Neural cell (in vitro differentiated cells): ENCODE measurements around the gene ANKAR. TPM values are rescaled to one million over a fixed set of nuclear protein-coding genes. Genes with fewer than 3 reads are reported as not detected.
"Not testable (repeated sequence)": the region's sequence is repeated elsewhere in the genome, so short reads cannot be mapped to it uniquely, and the experiment has no call there.

ENCODE experiments used
- H2AFZ ChIP-seq: fragments of 200-600, 300-800 bp; sonication (generic), shearing (Covaris generic); 2 replicates; pipeline ENCODE4 v1.6.0; 2014; ENCODE audit warnings: low read depth, mild to moderate bottlenecking, antibody characterized with exemption, low read length, moderate library complexity
- H3F3A ChIP-seq: fragments of 200-600 bp; shearing (Covaris generic); 2 replicates; pipeline ENCODE4 v1.6.1; 2016; ENCODE audit warnings: mild to moderate bottlenecking, moderate library complexity, mixed read lengths, antibody characterized with exemption, low read length; ENCODE audit not compliant: insufficient read depth, poor library complexity, severe bottlenecking
- H3K27ac ChIP-seq: fragments of 200-600, 300-800 bp; sonication (generic), shearing (Covaris generic); 2 replicates; pipeline ENCODE4 v1.5.1; 2014; ENCODE audit warnings: mild to moderate bottlenecking, low read length, moderate library complexity
- H3K27me3 ChIP-seq: fragments of 300-800, 200-600 bp; sonication (generic), shearing (Covaris generic); 2 replicates; pipeline ENCODE4 v1.6.0; 2014; ENCODE audit warnings: mild to moderate bottlenecking, low read depth, low read length, moderate library complexity; ENCODE audit not compliant: insufficient read depth
- H3K36me3 ChIP-seq: fragments of 300-800, 200-600 bp; sonication (generic), shearing (Covaris generic); 2 replicates; pipeline ENCODE4 v1.5.1; 2014; ENCODE audit warnings: mild to moderate bottlenecking, antibody characterized with exemption, low read length, moderate library complexity; ENCODE audit not compliant: insufficient read depth
- H3K4me2 ChIP-seq: fragments of 300-800, 200-600 bp; sonication (generic), shearing (Covaris generic); 2 replicates; pipeline ENCODE4 v1.6.0; 2014; ENCODE audit warnings: mild to moderate bottlenecking, low read length
- H3K4me3 ChIP-seq: fragments of 300-800, 200-600 bp; sonication (generic), shearing (Covaris generic); 2 replicates; pipeline ENCODE4 v1.5.1; 2014; ENCODE audit warnings: mild to moderate bottlenecking, low read length, moderate library complexity
- H3K79me2 ChIP-seq: fragments of 200-600 bp; shearing (Covaris generic); replicated peaks from 2 replicates; pipeline ENCODE4 v1.6.0; 2014; ENCODE audit warnings: mild to moderate bottlenecking, low read length, moderate library complexity; ENCODE audit not compliant: insufficient read depth
- H3K9ac ChIP-seq: fragments of 300-800, 200-600 bp; sonication (generic), shearing (Covaris generic); 2 replicates; pipeline ENCODE4 v1.6.1; 2016; ENCODE audit warnings: mild to moderate bottlenecking, low read length, mixed read lengths
- H3K9me2 ChIP-seq: fragments of 200-600 bp; shearing (Covaris generic); 2 replicates; pipeline ENCODE4 v1.6.1; 2016; ENCODE audit warnings: mild to moderate bottlenecking, low read length, mixed read lengths; ENCODE audit not compliant: insufficient read depth
- H3K9me3 ChIP-seq: fragments of 200-600, 300-800 bp; sonication (generic), shearing (Covaris generic); 2 replicates; pipeline ENCODE4 v1.6.1; 2016; ENCODE audit warnings: mild to moderate bottlenecking, mixed run types, low read length, moderate library complexity, mixed read lengths
- H4K20me1 ChIP-seq: fragments of 200-600 bp; shearing (Covaris generic); 2 replicates; pipeline ENCODE4 v1.6.1; 2016; ENCODE audit warnings: mild to moderate bottlenecking, mixed run types; ENCODE audit not compliant: insufficient read depth
- EP300 ChIP-seq: fragments of 450-650 bp; conservative IDR thresholded peaks from 2 replicates; pipeline ENCODE4 v1.6.1; 2014; ENCODE audit warnings: antibody characterized with exemption, mild to moderate bottlenecking, moderate library complexity; ENCODE audit not compliant: poor library complexity, severe bottlenecking
- EZH2 ChIP-seq: fragments of 200-600, 300-800 bp; shearing (Covaris generic), sonication (generic); IDR thresholded peaks from 2 replicates; pipeline ENCODE4 v1.6.1; 2014; ENCODE audit warnings: antibody characterized with exemption, low read length, borderline replicate concordance, mild to moderate bottlenecking; ENCODE audit not compliant: insufficient read depth, poor library complexity, severe bottlenecking
- MXI1 ChIP-seq: fragments of 450-650 bp; conservative IDR thresholded peaks from 2 replicates; pipeline ENCODE4 v1.6.1; 2014; ENCODE audit warnings: antibody characterized with exemption, mild to moderate bottlenecking; ENCODE audit not compliant: poor library complexity, severe bottlenecking
- POLR2AphosphoS5 ChIP-seq: IDR thresholded peaks from 2 replicates; pipeline ENCODE4 v1.6.1; 2012
- RAD21 ChIP-seq: fragments of 450-650 bp; conservative IDR thresholded peaks from 2 replicates; pipeline ENCODE4 v1.6.1; 2014; ENCODE audit warnings: antibody characterized with exemption, mild to moderate bottlenecking, moderate library complexity
- REST ChIP-seq: IDR thresholded peaks from 2 replicates; pipeline ENCODE4 v1.6.1; 2012; ENCODE audit warnings: borderline replicate concordance
- SMC3 ChIP-seq: fragments of 450-650 bp; conservative IDR thresholded peaks from 2 replicates; pipeline ENCODE4 v1.6.1; 2014; ENCODE audit warnings: antibody characterized with exemption, mild to moderate bottlenecking, moderate library complexity; ENCODE audit not compliant: poor library complexity
- TAF1 ChIP-seq: IDR thresholded peaks from 2 replicates; pipeline ENCODE4 v1.6.1; 2012; ENCODE audit warnings: low read depth
- polyA plus RNA-seq: library from polyadenylated mRNA; depleted of rRNA; stranded (reverse); fragments of >200 nt; gene quantifications from 2 replicates; pipeline ENCODE4 v1.2.3, GENCODE V29; 2014
- TF ChIP-seq, protein P1 (sequence below): fragments of 450-650 bp; IDR thresholded peaks from 2 replicates; pipeline ENCODE4 v1.5.1; 2014; ENCODE audit warnings: antibody characterized with exemption, mild to moderate bottlenecking, moderate library complexity; ENCODE audit not compliant: poor library complexity, severe bottlenecking

ANKAR gene
- polyA plus RNA-seq, 1 donor from 2014 or later: 7.4 TPM

DNA sequence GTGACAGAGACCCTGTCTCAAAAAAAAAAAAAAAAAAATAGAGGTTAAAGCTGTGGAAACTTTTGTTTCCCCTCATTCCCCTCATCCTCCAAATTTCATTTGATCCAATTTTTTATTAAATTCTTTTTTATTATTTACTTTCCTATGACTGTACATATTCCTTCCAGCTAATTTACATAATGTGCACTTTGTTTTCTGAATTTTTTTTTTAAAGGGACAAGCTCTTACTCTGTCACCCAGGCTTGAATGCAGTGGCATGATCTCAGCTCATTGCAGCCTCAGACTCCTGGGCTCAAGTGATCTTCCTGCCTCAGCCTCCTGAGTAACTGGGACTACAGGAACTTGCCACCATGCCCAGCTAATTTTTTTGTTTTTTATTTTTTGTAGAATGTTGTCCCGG, 10.3 kb downstream of the ANKAR start:
- H3K27me3 ChIP-seq: no peaks in the 10 kb centered on the region
- H3K4me2 ChIP-seq: no peak overlapping the region
- no peaks in the 10 kb centered on the region for H3K36me3 ChIP-seq
- no peak overlapping the region for H3K9ac ChIP-seq
- no peaks in the 10 kb centered on the region for H4K20me1 ChIP-seq
- no peaks in the 10 kb centered on the region for H3K9me2 ChIP-seq
- H3K27ac ChIP-seq: no peak overlapping the region
- no peak for TF ChIP-seq EZH2
- no peak for TF ChIP-seq SMC3
- TF ChIP-seq, protein P1, sequence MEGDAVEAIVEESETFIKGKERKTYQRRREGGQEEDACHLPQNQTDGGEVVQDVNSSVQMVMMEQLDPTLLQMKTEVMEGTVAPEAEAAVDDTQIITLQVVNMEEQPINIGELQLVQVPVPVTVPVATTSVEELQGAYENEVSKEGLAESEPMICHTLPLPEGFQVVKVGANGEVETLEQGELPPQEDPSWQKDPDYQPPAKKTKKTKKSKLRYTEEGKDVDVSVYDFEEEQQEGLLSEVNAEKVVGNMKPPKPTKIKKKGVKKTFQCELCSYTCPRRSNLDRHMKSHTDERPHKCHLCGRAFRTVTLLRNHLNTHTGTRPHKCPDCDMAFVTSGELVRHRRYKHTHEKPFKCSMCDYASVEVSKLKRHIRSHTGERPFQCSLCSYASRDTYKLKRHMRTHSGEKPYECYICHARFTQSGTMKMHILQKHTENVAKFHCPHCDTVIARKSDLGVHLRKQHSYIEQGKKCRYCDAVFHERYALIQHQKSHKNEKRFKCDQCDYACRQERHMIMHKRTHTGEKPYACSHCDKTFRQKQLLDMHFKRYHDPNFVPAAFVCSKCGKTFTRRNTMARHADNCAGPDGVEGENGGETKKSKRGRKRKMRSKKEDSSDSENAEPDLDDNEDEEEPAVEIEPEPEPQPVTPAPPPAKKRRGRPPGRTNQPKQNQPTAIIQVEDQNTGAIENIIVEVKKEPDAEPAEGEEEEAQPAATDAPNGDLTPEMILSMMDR: no peak
- no peak for TF ChIP-seq EP300
- TF ChIP-seq MXI1: no peak
- TF ChIP-seq REST: no peak
- TF ChIP-seq POLR2AphosphoS5: no peak
- no peak for TF ChIP-seq TAF1
- no peak for TF ChIP-seq RAD21
- H3F3A ChIP-seq: no peaks in the 10 kb centered on the region
- H3K9me3 ChIP-seq: no peaks in the 10 kb centered on the region
- no peaks in the 10 kb centered on the region for H3K79me2 ChIP-seq
- no peak overlapping the region for H2AFZ ChIP-seq
- no peak overlapping the region for H3K4me3 ChIP-seq

DNA sequence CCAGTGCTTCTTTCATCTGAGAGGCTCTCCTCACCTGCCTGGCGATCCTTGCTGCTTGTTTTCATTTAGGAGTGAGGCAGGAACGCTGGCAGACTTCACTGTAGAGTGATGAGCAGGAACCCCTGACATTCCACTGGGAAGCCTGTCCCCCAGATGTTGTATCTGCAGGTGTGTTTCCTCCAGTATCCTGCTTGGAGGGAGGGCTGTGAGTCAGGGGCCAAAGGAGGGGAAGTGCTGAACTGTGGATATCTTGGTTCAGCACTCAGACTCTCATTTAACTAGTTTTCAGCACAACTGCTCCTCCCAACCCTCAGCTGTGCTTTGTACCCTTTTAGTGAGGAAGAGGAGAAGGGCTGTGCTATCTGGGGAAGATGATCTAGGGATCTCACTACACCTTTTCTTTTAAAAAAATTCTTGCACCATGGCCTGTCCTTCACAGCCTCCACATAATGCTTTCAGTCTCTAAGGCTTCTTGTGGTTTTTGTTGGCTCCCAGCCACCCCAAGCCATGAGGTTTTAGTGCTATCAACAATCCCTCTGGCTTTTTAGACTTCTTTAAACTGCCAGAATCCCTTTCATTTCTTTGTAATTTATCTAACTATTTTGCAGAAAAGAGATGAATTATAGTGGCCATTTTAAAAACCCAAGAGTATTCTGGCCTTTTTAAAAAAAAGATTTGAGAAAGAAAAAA, 11.2 kb downstream of the ANKAR start:
- Histone ChIP-seq H3F3A (no peaks in the 10 kb centered on the region), H4K20me1 (no peaks in the 10 kb centered on the region), H3K4me3 (no peak overlapping the region), H3K79me2 (no peaks in the 10 kb centered on the region), H3K27me3 (no peaks in the 10 kb centered on the region), H3K9me3 (no peaks in the 10 kb centered on the region), H2AFZ (no peak overlapping the region), H3K27ac (no peak overlapping the region), H3K36me3 (no peaks in the 10 kb centered on the region), H3K4me2 (no peak overlapping the region), H3K9ac (no peak overlapping the region), H3K9me2 (no peaks in the 10 kb centered on the region)
- TF ChIP-seq POLR2AphosphoS5 (no peak), TAF1 (no peak), MXI1 (no peak), SMC3 (no peak), EZH2 (no peak), REST (no peak), RAD21 (no peak), EP300 (no peak)
- TF ChIP-seq, protein P1: no peak

DNA sequence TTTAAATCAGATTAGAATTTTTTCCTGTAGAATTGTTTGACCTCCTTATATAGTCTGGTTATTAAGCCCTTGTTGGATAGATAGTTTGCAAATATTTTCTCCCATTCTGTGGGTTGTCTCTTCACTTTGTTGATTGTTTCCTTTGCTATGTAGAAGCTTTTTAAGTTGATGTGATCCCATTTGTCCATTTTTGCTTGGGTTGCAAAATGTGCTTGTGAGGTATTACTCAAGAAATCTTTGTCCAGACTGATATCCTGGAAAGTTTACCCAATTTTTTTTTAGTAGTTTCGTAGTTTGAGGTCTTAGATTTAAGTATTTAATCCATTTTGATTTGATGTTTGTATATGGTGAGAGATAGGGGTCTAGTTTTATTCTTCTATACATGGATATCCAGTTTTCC, 13.3 kb downstream of the ANKAR start:
- H3K79me2 ChIP-seq, H3K27me3 ChIP-seq, H3K4me2 ChIP-seq: not testable (repeated sequence)

More for the DNA sequence above, 13.3 kb downstream of the ANKAR start:
- not testable (repeated sequence) for H3K9me2 ChIP-seq, H3K27ac ChIP-seq, H3K9me3 ChIP-seq, H3K9ac ChIP-seq, H3K36me3 ChIP-seq, H3K4me3 ChIP-seq, H2AFZ ChIP-seq, H3F3A ChIP-seq, H4K20me1 ChIP-seq
